Osteoblast (primary cell): ENCODE data around the gene AUTS2. TPM values are rescaled to one million over a fixed set of nuclear protein-coding genes. Genes with fewer than 3 reads are reported as not detected.

ENCODE experiments used
- DNase-seq: peaks from one replicate; pipeline ENCODE4 v3.0.0; 2011; ENCODE audit warnings: low spot score, mixed read lengths; ENCODE audit not compliant: insufficient read length; ENCODE audit errors: missing footprints
- H2AFZ ChIP-seq: 2 replicates; pipeline ENCODE4 v1.6.0; 2011; ENCODE audit warnings: mild to moderate bottlenecking, low read length
- H3K27ac ChIP-seq: 2 replicates; pipeline ENCODE4 v1.5.1; 2011; ENCODE audit warnings: mild to moderate bottlenecking, low read depth, low read length, moderate library complexity
- H3K27me3 ChIP-seq: 2 replicates; pipeline ENCODE4 v1.6.0; 2012; ENCODE audit warnings: mild to moderate bottlenecking, control low read depth, inconsistent platforms, low read length, moderate library complexity; ENCODE audit not compliant: insufficient read depth
- H3K36me3 ChIP-seq: 2 replicates; pipeline ENCODE4 v1.5.1; 2011; ENCODE audit warnings: mild to moderate bottlenecking, low read length, control low read depth, moderate library complexity; ENCODE audit not compliant: insufficient read depth
- H3K4me1 ChIP-seq: 2 replicates; pipeline ENCODE4 v1.5.1; 2011; ENCODE audit warnings: mild to moderate bottlenecking, low read length, control low read depth, moderate library complexity; ENCODE audit not compliant: insufficient read depth
- H3K4me2 ChIP-seq: 2 replicates; pipeline ENCODE4 v1.6.0; 2011; ENCODE audit warnings: mild to moderate bottlenecking, low read length; ENCODE audit not compliant: insufficient read depth
- H3K4me3 ChIP-seq: fragments of 200-600 bp; sonication (generic); 3 replicates; pipeline ENCODE4 v1.5.1; 2012; ENCODE audit warnings: mild to moderate bottlenecking, low read length, inconsistent platforms; ENCODE audit not compliant: insufficient read depth
- H3K79me2 ChIP-seq: 2 replicates; pipeline ENCODE4 v1.6.0; 2012; ENCODE audit warnings: mild to moderate bottlenecking, low read length, control low read depth, inconsistent platforms; ENCODE audit not compliant: insufficient read depth
- H3K9me3 ChIP-seq: 2 replicates; pipeline ENCODE4 v1.5.1; 2011; ENCODE audit warnings: low read depth, low read length, control low read depth
- H4K20me1 ChIP-seq: 2 replicates; pipeline ENCODE4 v1.6.0; 2012; ENCODE audit warnings: mild to moderate bottlenecking, low read length, control low read depth; ENCODE audit not compliant: insufficient read depth
- CTCF ChIP-seq: IDR thresholded peaks from 2 replicates; pipeline ENCODE4 v1.5.1; 2011; ENCODE audit warnings: mild to moderate bottlenecking, low read depth, low read length, moderate library complexity; ENCODE audit errors: extremely low read depth
- total RNA-seq: library from RNA; depleted of rRNA; stranded (reverse); fragments of >200 nt; gene quantifications from 2 replicates; pipeline ENCODE4 v1.2.3, GENCODE V29; 2012

AUTS2 gene
- total RNA-seq, 1 donor: 15.2 TPM

GRCh38 chr7:69685293-69685631 is 87.0 kb downstream of the AUTS2 start:
- Histone ChIP-seq H3K4me2 (no peak overlapping the region), H3K27me3 (no peaks in the 10 kb centered on the region), H3K79me2 (no peaks in the 10 kb centered on the region), H3K9me3 (no peaks in the 10 kb centered on the region), H3K4me3 (no peak overlapping the region), H3K36me3 (no peaks in the 10 kb centered on the region), H2AFZ (no peak overlapping the region), H4K20me1 (no peaks in the 10 kb centered on the region), H3K27ac (no peak overlapping the region), H3K4me1 (no peaks in the 10 kb centered on the region)
- no peak for TF ChIP-seq CTCF
- DNase-seq: no peak

GRCh38 chr7:69686366-69686765 is 88.1 kb downstream of the AUTS2 start:
- Histone ChIP-seq H3K4me1 (no peaks in the 10 kb centered on the region), H3K4me3 (no peak overlapping the region), H3K27me3 (no peaks in the 10 kb centered on the region), H3K79me2 (no peaks in the 10 kb centered on the region), H3K9me3 (no peaks in the 10 kb centered on the region), H4K20me1 (no peaks in the 10 kb centered on the region), H3K27ac (no peak overlapping the region), H3K36me3 (no peaks in the 10 kb centered on the region), H2AFZ (no peak overlapping the region), H3K4me2 (no peak overlapping the region)
- no peak for DNase-seq
- no peak for TF ChIP-seq CTCF

GRCh38 chr7:69687739-69688433 is 89.6 kb downstream of the AUTS2 start:
- no peaks in the 10 kb centered on the region for H3K79me2 ChIP-seq
- no peaks in the 10 kb centered on the region for H3K9me3 ChIP-seq
- no peak overlapping the region for H2AFZ ChIP-seq
- no peaks in the 10 kb centered on the region for H3K27me3 ChIP-seq
- no peak for DNase-seq
- no peak overlapping the region for H3K4me3 ChIP-seq
- no peaks in the 10 kb centered on the region for H3K36me3 ChIP-seq
- no peak for TF ChIP-seq CTCF
- no peak overlapping the region for H3K4me2 ChIP-seq
- peaks cover 6% of the 10 kb centered on the region for H4K20me1 ChIP-seq
- H3K27ac ChIP-seq: no peak overlapping the region
- H3K4me1 ChIP-seq: no peaks in the 10 kb centered on the region

- H3K4me2 ChIP-seq: no peak overlapping the region
- no peak for TF ChIP-seq CTCF
- DNase-seq: no peak
- H3K27ac ChIP-seq: no peak overlapping the region
- no peak overlapping the region for H3K4me3 ChIP-seq
- no peaks in the 10 kb centered on the region for H3K79me2 ChIP-seq
- H3K27me3 ChIP-seq: no peaks in the 10 kb centered on the region
- peaks cover 6% of the 10 kb centered on the region for H4K20me1 ChIP-seq
- no peaks in the 10 kb centered on the region for H3K9me3 ChIP-seq
- H2AFZ ChIP-seq: no peak overlapping the region
- no peaks in the 10 kb centered on the region for H3K4me1 ChIP-seq
- H3K36me3 ChIP-seq: no peaks in the 10 kb centered on the region
Observed at GRCh38 chr7:69690329-69690728, 92.1 kb downstream of the AUTS2 start.
